Measurements from ENCODE around the gene MAGEB6B.
"Not testable (repeated sequence)": the region's sequence is repeated elsewhere in the genome, so short reads cannot be mapped to it uniquely, and the experiment has no call there.

Gene MAGEB6B, protein sequence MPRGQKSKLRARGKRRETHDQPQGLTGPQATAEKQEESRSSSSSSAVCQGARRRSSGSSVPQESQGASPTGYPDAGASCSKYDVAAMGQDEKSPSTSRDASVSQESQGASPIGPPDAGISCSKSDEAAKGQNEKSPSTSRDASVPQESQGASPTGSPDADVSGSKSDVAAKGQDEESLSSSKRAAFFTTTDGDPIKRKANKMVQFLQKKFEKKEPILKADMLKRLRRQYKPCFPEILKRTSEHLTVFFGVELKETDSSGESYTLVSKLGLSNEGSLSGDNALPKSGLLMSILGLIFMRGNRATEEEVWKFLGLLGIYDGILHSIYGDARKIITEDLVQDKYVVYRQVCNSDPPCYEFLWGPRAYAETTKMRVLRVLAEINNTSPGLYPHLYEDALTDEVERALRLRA

DNA sequence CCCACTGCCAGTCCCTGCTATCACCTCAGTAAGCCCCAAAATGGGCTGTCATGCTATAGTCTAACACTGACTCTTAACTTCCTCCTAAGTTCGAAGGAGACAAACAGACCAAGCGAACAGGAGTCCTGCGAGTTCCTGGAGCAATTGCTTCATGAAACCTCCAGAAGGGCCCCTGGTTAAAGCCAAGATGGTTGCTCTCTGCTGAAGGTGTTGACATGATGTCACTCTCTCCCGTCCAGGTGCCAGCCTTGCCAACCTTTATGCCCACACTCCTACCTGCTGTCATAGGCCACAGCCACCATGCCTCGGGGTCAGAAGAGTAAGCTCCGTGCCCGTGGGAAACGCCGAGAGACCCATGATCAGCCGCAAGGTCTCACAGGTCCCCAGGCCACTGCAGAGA is at the start of gene MAGEB6B:
Gene MAGEB6B (plus strand): TSS at position 301 of the 400 bp plus-strand sequence. CDS start 0 bp downstream, at position 301.
- no peak for DNase-seq

DNA sequence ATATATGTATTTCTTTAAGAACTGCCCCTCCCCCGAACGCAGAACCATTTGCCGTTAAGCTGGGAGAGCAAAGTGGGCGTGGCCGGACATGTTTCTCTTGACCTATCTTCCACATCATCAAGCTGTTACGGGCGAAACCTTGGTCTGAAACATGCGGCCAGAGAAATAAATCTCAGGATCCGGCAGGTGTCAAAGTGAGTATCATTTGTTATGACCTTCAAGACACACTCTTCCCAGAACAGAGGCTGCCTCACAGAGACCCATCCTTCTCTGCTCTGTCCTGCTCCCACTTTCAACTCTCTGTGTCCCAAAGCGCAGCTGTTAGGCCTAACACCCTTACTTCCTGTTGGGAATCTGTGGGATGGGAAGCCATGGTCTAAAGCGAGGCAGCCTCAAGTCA is 22.1 kb upstream of the MAGEB6B start, which contains the start of gene MAGEB18:
Gene MAGEB18 (plus strand): TSS at position 70 of the 400 bp plus-strand sequence. CDS start 643 bp downstream, outside the sequence.
- DNase-seq: no peak

DNA sequence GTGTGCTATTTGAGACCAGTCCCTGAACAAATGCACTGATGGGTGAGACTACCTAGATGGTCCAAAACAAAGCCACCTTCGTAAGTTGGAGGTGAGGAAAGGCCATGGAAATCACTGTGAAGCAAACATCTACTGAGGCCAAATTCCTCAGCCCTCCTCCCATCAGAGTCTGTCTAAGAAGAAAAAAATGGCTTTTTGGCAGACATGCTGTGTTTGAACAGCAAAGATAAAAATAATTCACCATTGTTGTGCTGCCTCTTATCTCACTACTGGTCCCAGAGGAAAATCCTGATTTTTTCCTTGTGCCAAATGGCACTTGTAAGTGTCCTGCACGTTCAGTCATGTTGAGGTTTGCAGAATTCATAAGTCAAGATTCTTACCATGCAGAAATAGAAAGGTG is 14.4 kb upstream of the MAGEB6B start:
- DNase-seq: no peak

DNA sequence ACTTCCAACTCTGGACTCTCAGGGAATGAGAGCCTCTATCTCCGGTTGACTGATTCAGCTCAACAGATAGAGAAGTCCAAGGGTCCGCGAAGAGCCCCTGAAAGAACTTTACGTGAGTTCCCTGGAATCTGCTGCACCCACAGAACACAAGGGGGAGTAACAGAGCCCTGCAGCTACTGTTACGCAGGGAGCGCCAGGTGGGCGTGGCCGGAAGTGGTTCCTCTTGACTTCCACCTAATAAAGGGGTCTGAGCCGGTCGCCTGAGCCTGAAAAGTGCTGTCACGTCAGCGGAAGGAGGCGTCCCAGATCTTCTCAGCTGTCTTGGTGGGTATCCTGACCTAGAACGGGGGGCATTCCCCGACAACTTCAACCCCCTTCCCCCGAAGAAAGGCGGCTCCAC is 31.8 kb downstream of the MAGEB6B start, which contains the start of gene MAGEB6:
Gene MAGEB6 (plus strand): TSS at position 237 of the 400 bp plus-strand sequence. CDS start 1,407 bp downstream, outside the sequence.
- no peak for DNase-seq

DNA sequence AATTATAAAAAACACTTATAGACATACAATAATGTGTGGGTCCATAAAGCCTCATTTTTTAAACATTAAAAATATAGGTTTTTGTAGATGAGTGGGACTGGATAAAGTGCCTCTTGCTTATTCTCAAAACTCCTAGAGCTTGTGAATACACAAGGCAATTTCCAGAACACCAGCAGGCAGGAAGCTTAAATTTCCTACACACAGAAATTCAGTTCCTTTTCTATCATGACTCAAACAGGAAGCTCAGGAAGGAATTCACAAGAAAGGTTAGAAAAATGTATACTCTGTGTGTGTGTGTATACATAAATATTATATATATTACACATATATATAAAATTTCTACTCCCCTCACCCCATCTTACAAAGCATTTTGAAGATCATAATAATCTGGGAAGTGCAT is 43.2 kb downstream of the MAGEB6B start:
- DNase-seq: no peak

DNA sequence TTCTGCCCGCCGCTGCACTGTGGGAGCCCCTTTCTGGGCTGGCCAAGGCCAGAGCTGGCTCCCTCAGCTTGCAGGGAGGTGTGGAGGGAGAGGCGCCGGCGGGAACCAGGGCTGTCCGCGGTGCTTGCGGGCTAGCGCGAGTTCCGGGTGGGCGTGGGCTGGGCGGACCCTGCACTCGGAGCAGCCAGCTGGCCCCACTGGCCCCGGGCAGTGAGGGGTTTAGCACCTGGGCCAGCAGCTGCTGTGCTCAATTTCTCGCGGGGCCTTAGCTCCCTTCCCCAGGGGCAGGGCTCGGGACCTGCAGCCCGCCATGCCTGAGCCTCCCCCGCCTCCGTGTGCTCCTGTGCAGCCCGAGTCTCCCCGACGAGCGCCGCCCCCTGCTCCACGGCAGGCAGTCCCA is 44.3 kb downstream of the MAGEB6B start:
- not testable (repeated sequence) for DNase-seq

DNA sequence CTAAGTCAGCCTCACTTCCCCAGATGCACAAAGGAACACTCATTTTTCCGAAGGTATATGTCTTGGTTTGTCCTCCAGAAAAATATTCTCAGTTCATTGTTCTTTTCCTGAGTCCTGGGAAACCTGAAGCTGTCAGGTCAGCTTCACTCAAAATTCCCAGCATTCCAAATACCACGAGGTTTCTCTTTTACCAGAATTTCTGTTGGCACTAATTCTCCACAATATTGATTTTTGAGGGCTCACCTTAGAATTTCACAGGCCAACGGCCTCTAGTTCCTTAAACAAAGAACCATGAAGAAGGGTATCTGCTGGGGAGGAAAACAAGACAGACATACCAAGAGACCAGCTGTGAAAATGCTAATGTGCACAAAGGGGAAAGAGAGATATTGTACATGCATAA is 47.6 kb downstream of the MAGEB6B start:
- no peak for DNase-seq

Measured in CD4-positive, alpha-beta T cell treated with Interleukin-21 for 1 hour (primary cell).